Measurements from ENCODE around the gene NFASC. TPM values are rescaled to one million over a fixed set of nuclear protein-coding genes. Genes with fewer than 3 reads are reported as not detected.

Gene NFASC
- total and polyA plus RNA-seq, 9 of the 15 experiments (the other 6 are each of a cell fraction or from before 2014, with no cell fraction given), result 0.03 to 0.16 (median 0.06) TPM; not detected in 6

DNA sequence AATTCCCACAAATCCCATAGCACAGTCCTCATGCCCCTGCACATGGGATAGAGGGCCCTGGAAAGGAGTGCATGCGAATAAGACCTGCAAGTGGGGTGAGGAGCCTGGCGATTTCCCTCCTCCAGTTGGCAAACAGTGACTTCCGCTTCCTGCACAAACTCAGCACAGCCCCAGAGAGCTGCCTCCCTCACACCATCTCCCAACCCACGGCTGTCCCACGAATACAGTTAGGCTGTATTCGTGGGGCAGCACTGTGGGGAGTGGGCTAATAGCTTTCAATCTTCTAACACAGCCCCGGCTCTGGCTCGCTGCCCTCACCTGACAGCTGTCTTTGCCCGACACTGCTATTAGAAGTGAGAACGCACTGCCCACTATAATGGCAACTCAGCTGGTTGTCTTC is 144.1 kb downstream of the NFASC start:
- ChIA-PET POLR2A (interaction anchor here (0.6 to 0.8 kb wide), 6 partner anchors 9 to 389 kb away, joined by 3 to 4 read pairs (median 3); no protein-coding TSS in a partner anchor), CTCF (ENCODE audit: low intra/inter-chr PET ratio) (no interaction called here)
- in situ Hi-C loops (cut with MboI), result no loop called here
- Histone ChIP-seq H2AFZ (ENCODE audit: low read depth, low read length) (no peak overlapping the region), H3K9ac (ENCODE audit: insufficient read depth in 1 of 2, low read depth in 2 of 2, low read length in 2 of 2) (no peak overlapping the region), H3K9me3 (replicated peaks; ENCODE audit: control insufficient read depth, insufficient read depth, low read depth, low read length) (no peaks in the 10 kb centered on the region), H3K4me3 (no peak overlapping the region), H3K79me2 (ENCODE audit: control insufficient read depth, insufficient read depth, low read length) (no peaks in the 10 kb centered on the region), H3K4me2 (ENCODE audit: insufficient read depth, low read length) (no peak overlapping the region), H3K9me1 (ENCODE audit: control insufficient read depth, insufficient read depth, low read length) (no peaks in the 10 kb centered on the region), H4K20me1 (replicated peaks; ENCODE audit: control insufficient read depth, insufficient read depth, low read length) (peaks cover 23% of the 10 kb centered on the region), H3K36me3 (ENCODE audit: control insufficient read depth, insufficient read depth, low read length) (no peaks in the 10 kb centered on the region), H3K27me3 (ENCODE audit: control insufficient read depth in 2 of 2, insufficient read depth in 2 of 2, low read length in 2 of 2) (peaks cover 59 to 96% of the 10 kb centered on the region in 2 experiments), H3K4me1 (replicated peaks in 1 of 2; ENCODE audit: control insufficient read depth in 2 of 2, insufficient read depth in 2 of 2, low read length in 2 of 2) (no peaks in the 10 kb centered on the region), H3K27ac (ENCODE audit: extremely low read depth, low read depth, low read length) (no peak overlapping the region)
- TF ChIP-seq XRCC5 (IDR thresholded peaks at IDR 0.05; ENCODE audit: low read depth, low read length), result no peak
- peak; percentile 35; the same call in 1 of the 2 replicates for TF ChIP-seq SPI1 (IDR thresholded peaks at IDR 0.05; ENCODE audit: borderline replicate concordance, low read depth, low read length)
- ATAC-seq (no peak), DNase-seq (ENCODE audit: extremely low read depth in 1 of 4, low spot score in 3 of 4) (no peak), FAIRE-seq (no peak)
- 2% methylated on average over 9 of the region's 10 CpGs for WGBS (ENCODE audit: insufficient coverage, low coverage, missing lambda C conversion rate)
- intact Hi-C loops (cut with micrococcal nuclease), result no loop called here
- BruUV-seq (replicated peaks), result no TSS peak

DNA sequence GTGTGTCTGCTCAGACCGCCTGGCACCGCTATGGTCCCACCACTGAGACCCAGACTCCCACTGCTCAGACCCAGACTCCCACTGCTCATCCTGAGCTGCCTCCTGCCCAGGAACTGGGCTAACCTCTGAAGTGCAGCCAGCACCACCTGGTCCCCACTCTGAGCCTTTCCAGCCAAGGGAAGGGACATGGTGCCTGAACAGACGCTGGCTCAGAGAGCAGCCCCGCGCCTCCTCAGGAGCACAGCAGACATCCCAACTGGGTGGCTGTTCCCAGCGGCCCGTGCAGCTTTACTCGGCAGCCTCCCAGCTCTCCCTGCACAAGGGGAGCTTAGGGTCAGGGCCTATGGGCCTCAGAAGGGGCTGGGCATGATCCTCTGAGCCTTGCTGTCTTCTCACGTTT is 144.6 kb downstream of the NFASC start:
- ChIA-PET POLR2A (interaction anchor here (0.6 to 1.3 kb wide), 7 partner anchors 8 to 389 kb away, joined by 3 to 4 read pairs (median 3); no protein-coding TSS in a partner anchor), CTCF (ENCODE audit: low intra/inter-chr PET ratio) (no interaction called here)
- peaks cover 64 to 96% of the 10 kb centered on the region in 2 experiments for H3K27me3 ChIP-seq (ENCODE audit: control insufficient read depth in 2 of 2, insufficient read depth in 2 of 2, low read length in 2 of 2)

More for the DNA sequence above, 144.6 kb downstream of the NFASC start:
- Histone ChIP-seq H3K36me3 (ENCODE audit: control insufficient read depth, insufficient read depth, low read length) (no peaks in the 10 kb centered on the region), H4K20me1 (replicated peaks; ENCODE audit: control insufficient read depth, insufficient read depth, low read length) (peaks cover 26% of the 10 kb centered on the region), H3K4me3 (no peak overlapping the region), H2AFZ (ENCODE audit: low read depth, low read length) (no peak overlapping the region), H3K27ac (ENCODE audit: extremely low read depth, low read depth, low read length) (no peak overlapping the region), H3K9me1 (ENCODE audit: control insufficient read depth, insufficient read depth, low read length) (no peaks in the 10 kb centered on the region), H3K4me2 (ENCODE audit: insufficient read depth, low read length) (no peak overlapping the region), H3K9ac (ENCODE audit: insufficient read depth in 1 of 2, low read depth in 2 of 2, low read length in 2 of 2) (0 out of 4 replicates have a peak overlapping the region, but pooled peaks of 1 of the 2 experiments have one; percentile 18), H3K9me3 (replicated peaks; ENCODE audit: control insufficient read depth, insufficient read depth, low read depth, low read length) (no peaks in the 10 kb centered on the region), H3K79me2 (ENCODE audit: control insufficient read depth, insufficient read depth, low read length) (no peaks in the 10 kb centered on the region), H3K4me1 (replicated peaks in 1 of 2; ENCODE audit: control insufficient read depth in 2 of 2, insufficient read depth in 2 of 2, low read length in 2 of 2) (no peaks in the 10 kb centered on the region)
- in situ Hi-C loops (cut with MboI), result no loop called here
- no peak for ATAC-seq
- TF ChIP-seq ZBTB8A (IDR thresholded peaks at IDR 0.05; ENCODE audit: partially characterized antibody), result no peak
- TF ChIP-seq, protein P1, sequence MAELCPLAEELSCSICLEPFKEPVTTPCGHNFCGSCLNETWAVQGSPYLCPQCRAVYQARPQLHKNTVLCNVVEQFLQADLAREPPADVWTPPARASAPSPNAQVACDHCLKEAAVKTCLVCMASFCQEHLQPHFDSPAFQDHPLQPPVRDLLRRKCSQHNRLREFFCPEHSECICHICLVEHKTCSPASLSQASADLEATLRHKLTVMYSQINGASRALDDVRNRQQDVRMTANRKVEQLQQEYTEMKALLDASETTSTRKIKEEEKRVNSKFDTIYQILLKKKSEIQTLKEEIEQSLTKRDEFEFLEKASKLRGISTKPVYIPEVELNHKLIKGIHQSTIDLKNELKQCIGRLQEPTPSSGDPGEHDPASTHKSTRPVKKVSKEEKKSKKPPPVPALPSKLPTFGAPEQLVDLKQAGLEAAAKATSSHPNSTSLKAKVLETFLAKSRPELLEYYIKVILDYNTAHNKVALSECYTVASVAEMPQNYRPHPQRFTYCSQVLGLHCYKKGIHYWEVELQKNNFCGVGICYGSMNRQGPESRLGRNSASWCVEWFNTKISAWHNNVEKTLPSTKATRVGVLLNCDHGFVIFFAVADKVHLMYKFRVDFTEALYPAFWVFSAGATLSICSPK (IDR thresholded peaks at IDR 0.05; ENCODE audit: borderline replicate concordance), result no peak
- no peak for TF ChIP-seq DPF2 (IDR thresholded peaks at IDR 0.05)
- no peak for TF ChIP-seq TEAD2 (tag; IDR thresholded peaks at IDR 0.05)
- TF ChIP-seq, protein P2, sequence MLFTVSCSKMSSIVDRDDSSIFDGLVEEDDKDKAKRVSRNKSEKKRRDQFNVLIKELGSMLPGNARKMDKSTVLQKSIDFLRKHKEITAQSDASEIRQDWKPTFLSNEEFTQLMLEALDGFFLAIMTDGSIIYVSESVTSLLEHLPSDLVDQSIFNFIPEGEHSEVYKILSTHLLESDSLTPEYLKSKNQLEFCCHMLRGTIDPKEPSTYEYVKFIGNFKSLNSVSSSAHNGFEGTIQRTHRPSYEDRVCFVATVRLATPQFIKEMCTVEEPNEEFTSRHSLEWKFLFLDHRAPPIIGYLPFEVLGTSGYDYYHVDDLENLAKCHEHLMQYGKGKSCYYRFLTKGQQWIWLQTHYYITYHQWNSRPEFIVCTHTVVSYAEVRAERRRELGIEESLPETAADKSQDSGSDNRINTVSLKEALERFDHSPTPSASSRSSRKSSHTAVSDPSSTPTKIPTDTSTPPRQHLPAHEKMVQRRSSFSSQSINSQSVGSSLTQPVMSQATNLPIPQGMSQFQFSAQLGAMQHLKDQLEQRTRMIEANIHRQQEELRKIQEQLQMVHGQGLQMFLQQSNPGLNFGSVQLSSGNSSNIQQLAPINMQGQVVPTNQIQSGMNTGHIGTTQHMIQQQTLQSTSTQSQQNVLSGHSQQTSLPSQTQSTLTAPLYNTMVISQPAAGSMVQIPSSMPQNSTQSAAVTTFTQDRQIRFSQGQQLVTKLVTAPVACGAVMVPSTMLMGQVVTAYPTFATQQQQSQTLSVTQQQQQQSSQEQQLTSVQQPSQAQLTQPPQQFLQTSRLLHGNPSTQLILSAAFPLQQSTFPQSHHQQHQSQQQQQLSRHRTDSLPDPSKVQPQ (CRISPR knock-in tag; IDR thresholded peaks at IDR 0.05; ENCODE audit: borderline replicate concordance), result no peak
- TF ChIP-seq ESRRB (CRISPR knock-in tag; IDR thresholded peaks at IDR 0.05; ENCODE audit: borderline replicate concordance), result no peak
- BruUV-seq (replicated peaks), result no TSS peak
- no peak for FAIRE-seq
- intact Hi-C loops (cut with micrococcal nuclease), result no loop called here
- WGBS (ENCODE audit: insufficient coverage, low coverage, missing lambda C conversion rate), result 1% methylated on average over 8 of the region's 9 CpGs
- DNase-seq (ENCODE audit: extremely low read depth in 1 of 4, low spot score in 3 of 4), result no peak

All from K562 (cell line).